Measurements from ENCODE around the gene HERC6. TPM values are rescaled to one million over a fixed set of nuclear protein-coding genes. Genes with fewer than 3 reads are reported as not detected.

HERC6 gene
- total RNA-seq, 1 experiment from 2014 or later, result 2.4 TPM

DNA sequence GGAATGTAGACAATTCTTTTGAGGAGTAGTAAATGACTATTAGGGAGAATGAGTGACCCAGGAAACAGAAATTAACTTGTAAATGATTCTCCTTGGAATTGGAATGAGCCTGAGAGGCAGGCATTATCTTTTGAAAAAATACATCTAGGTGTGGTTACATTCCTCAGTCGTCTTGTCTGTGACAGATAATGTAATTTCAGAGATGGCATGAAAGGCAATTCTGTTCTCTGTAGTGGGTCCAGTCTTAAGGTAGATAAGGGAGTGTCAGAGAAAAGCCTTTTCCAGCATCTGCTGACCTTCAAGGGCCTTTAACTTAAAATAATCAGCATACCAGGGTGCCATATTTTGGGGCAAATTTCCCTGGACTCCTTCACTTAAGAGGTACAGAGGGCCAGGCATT, 35.1 kb downstream of the HERC6 start:
- no peak for DNase-seq (ENCODE audit: unreplicated experiment)
- POLR2A ChIA-PET, result no interaction called here
- Mint-ChIP-seq H3K4me3 (ENCODE audit: unreplicated experiment) (no peak overlapping the region), H3K36me3 (ENCODE audit: insufficient read depth, unreplicated experiment) (no peaks in the 10 kb centered on the region), H3K4me1 (ENCODE audit: insufficient read depth, unreplicated experiment) (no peaks in the 10 kb centered on the region), H3K27me3 (ENCODE audit: insufficient read depth, unreplicated experiment) (no peaks in the 10 kb centered on the region), H3K27ac (ENCODE audit: low read depth, unreplicated experiment) (no peak overlapping the region), H3K9me3 (ENCODE audit: unreplicated experiment) (no peaks in the 10 kb centered on the region)
- BruUV-seq (replicated peaks), result no TSS peak
- TF ChIP-seq, protein P1, sequence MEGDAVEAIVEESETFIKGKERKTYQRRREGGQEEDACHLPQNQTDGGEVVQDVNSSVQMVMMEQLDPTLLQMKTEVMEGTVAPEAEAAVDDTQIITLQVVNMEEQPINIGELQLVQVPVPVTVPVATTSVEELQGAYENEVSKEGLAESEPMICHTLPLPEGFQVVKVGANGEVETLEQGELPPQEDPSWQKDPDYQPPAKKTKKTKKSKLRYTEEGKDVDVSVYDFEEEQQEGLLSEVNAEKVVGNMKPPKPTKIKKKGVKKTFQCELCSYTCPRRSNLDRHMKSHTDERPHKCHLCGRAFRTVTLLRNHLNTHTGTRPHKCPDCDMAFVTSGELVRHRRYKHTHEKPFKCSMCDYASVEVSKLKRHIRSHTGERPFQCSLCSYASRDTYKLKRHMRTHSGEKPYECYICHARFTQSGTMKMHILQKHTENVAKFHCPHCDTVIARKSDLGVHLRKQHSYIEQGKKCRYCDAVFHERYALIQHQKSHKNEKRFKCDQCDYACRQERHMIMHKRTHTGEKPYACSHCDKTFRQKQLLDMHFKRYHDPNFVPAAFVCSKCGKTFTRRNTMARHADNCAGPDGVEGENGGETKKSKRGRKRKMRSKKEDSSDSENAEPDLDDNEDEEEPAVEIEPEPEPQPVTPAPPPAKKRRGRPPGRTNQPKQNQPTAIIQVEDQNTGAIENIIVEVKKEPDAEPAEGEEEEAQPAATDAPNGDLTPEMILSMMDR (IDR thresholded peaks at IDR 0.05; ENCODE audit: unreplicated experiment), result no peak
- CTCF ChIA-PET, result no interaction called here
- intact Hi-C loops (cut with micrococcal nuclease), result no loop called here

DNA sequence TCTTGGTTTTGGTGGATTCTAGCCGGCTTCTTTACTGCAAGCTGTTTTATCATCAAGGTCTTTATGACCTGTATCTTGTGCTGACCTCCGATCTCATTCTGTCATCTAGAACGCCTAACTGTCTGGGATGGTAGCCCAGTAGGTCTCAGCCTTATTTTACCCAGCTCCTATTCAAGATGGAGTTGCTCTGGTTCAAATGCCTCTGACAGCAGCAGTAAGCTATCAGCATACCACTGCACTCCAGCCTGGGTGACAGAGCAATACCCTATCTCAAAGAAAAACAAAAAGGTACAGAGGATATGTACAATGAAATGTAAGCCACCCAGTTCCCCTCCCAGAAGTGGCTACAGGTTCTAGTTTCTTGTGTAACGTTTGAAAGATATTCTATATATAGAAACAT, 36.1 kb downstream of the HERC6 start:
- Mint-ChIP-seq H3K36me3 (ENCODE audit: insufficient read depth, unreplicated experiment) (no peaks in the 10 kb centered on the region), H3K4me1 (ENCODE audit: insufficient read depth, unreplicated experiment) (no peaks in the 10 kb centered on the region), H3K27ac (ENCODE audit: low read depth, unreplicated experiment) (no peak overlapping the region), H3K9me3 (ENCODE audit: unreplicated experiment) (no peaks in the 10 kb centered on the region), H3K27me3 (ENCODE audit: insufficient read depth, unreplicated experiment) (no peaks in the 10 kb centered on the region), H3K4me3 (ENCODE audit: unreplicated experiment) (no peak overlapping the region)
- TF ChIP-seq, protein P1 (IDR thresholded peaks at IDR 0.05; ENCODE audit: unreplicated experiment), result no peak
- DNase-seq (ENCODE audit: unreplicated experiment), result no peak
- ChIA-PET POLR2A (no interaction called here), CTCF (no interaction called here)
- BruUV-seq (replicated peaks), result no TSS peak
- intact Hi-C loops (cut with micrococcal nuclease), result no loop called here

DNA sequence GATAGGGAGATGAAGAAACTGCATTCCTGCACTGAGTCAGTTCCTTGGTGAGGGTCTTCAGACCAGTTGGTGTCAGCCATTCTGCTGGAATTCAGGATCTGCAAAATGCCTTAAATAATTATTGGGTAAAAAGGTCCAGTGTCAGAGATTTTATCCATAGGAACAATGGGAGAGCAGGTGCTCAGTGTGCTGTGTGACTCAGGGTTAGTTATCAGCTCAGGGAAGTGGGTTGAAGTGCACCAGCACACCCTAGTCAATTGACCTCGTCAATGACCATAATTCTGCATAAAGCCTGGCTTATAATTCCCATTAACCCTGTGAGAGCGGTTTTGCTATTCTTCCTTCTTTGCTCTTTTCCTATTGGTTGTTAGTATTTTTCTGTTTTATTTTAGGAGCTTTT, 37.3 kb downstream of the HERC6 start:
- POLR2A ChIA-PET, result no interaction called here
- intact Hi-C loops (cut with micrococcal nuclease), result no loop called here
- CTCF ChIA-PET, result interaction anchor here (1.2 kb wide), 1 partner anchor 47 kb away, joined by 3 read pairs; no protein-coding TSS in a partner anchor
- no TSS peak for BruUV-seq (replicated peaks)
- Mint-ChIP-seq H3K36me3 (ENCODE audit: insufficient read depth, unreplicated experiment) (no peaks in the 10 kb centered on the region), H3K27ac (ENCODE audit: low read depth, unreplicated experiment) (no peak overlapping the region), H3K4me1 (ENCODE audit: insufficient read depth, unreplicated experiment) (no peaks in the 10 kb centered on the region), H3K4me3 (ENCODE audit: unreplicated experiment) (no peak overlapping the region), H3K9me3 (ENCODE audit: unreplicated experiment) (no peaks in the 10 kb centered on the region), H3K27me3 (ENCODE audit: insufficient read depth, unreplicated experiment) (no peaks in the 10 kb centered on the region)
- TF ChIP-seq, protein P1 (IDR thresholded peaks at IDR 0.05; ENCODE audit: unreplicated experiment), result no peak
- no peak for DNase-seq (ENCODE audit: unreplicated experiment)

DNA sequence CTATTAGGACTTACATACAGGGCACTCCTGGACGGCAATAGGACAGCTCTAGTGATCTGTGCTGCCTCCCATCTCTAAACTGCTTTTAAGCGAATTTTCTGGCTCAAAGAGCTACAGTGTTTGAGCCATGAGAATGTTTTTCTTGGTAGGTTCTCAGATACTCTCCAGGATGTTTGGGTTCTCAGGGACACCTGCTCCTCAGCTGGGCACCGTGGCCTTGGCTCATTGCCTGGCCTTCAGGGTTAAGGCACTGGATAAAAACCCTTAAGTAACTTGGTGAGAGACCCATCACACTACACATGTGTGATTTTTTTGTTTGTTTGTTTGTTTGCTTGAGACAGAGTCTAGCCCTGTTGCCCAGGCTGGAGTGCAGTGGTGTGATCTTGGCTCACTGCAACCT, 39.8 kb downstream of the HERC6 start:
- CTCF ChIA-PET, result interaction anchor here (0.8 to 1.0 kb wide), 2 partner anchors 40 to 206 kb away, joined by 3 read pairs; partner anchors contain the start of gene HERC6
- BruUV-seq (replicated peaks), result no TSS peak
- POLR2A ChIA-PET, result interaction anchor here (0.6 to 1.1 kb wide), 2 partner anchors 15 to 88 kb away, joined by 3 read pairs; no protein-coding TSS in a partner anchor
- no peaks in the 10 kb centered on the region for H3K27me3 Mint-ChIP-seq (ENCODE audit: insufficient read depth, unreplicated experiment)
- intact Hi-C loops (cut with micrococcal nuclease), result no loop called here
- DNase-seq (ENCODE audit: unreplicated experiment), result no peak
- no peaks in the 10 kb centered on the region for H3K9me3 Mint-ChIP-seq (ENCODE audit: unreplicated experiment)
- TF ChIP-seq, protein P1 (IDR thresholded peaks at IDR 0.05; ENCODE audit: unreplicated experiment), result no peak
- no peak overlapping the region for H3K27ac Mint-ChIP-seq (ENCODE audit: low read depth, unreplicated experiment)
- no peak overlapping the region for H3K4me3 Mint-ChIP-seq (ENCODE audit: unreplicated experiment)
- no peaks in the 10 kb centered on the region for H3K4me1 Mint-ChIP-seq (ENCODE audit: insufficient read depth, unreplicated experiment)
- H3K36me3 Mint-ChIP-seq (ENCODE audit: insufficient read depth, unreplicated experiment), result no peaks in the 10 kb centered on the region

Data from MCF 10A (cell line).